DND-41 (cell line): ENCODE measurements around the gene DIRAS1.

Experiments used
- CTCF ChIP-seq: IDR thresholded peaks from 2 replicates; pipeline ENCODE4 v1.5.1; 2012; ENCODE audit warnings: borderline replicate concordance, low read length, moderate library complexity, mild to moderate bottlenecking; ENCODE audit not compliant: poor library complexity, severe bottlenecking; ENCODE audit errors: extremely low read depth
- EZH2 ChIP-seq: IDR thresholded peaks from 3 replicates; pipeline ENCODE4 v1.6.1; 2012; ENCODE audit warnings: borderline replicate concordance, low read depth, mild to moderate bottlenecking, moderate library complexity, low read length, inconsistent platforms; ENCODE audit not compliant: severe bottlenecking

- TF ChIP-seq CTCF = no peak
- TF ChIP-seq EZH2 = no peak
Measured at GRCh38 chr19:2675892-2676291, 45.3 kb downstream of the DIRAS1 start.
